ENCODE results near the gene DYTN. TPM values are rescaled to one million over a fixed set of nuclear protein-coding genes. Genes with fewer than 3 reads are reported as not detected.

DYTN gene
- total RNA-seq, 1 experiment from 2014 or later, result not detected

- TF ChIP-seq ZNF532 (CRISPR knock-in tag; IDR thresholded peaks at IDR 0.05; ENCODE audit: borderline replicate concordance) (no peak), SMAD3 (CRISPR knock-in tag; IDR thresholded peaks at IDR 0.05; ENCODE audit: borderline replicate concordance) (no peak), JAZF1 (CRISPR knock-in tag; IDR thresholded peaks at IDR 0.05) (no peak), EMX1 (CRISPR knock-in tag; IDR thresholded peaks at IDR 0.05) (no peak), E2F4 (CRISPR knock-in tag; IDR thresholded peaks at IDR 0.05; ENCODE audit: borderline replicate concordance, low read depth) (no peak)
Measured at GRCh38 chr2:206688990-206689389, 29.2 kb downstream of the DYTN start (continued).

GRCh38 chr2:206688453-206688852 lies 29.7 kb downstream of the DYTN start:
- Mint-ChIP-seq H3K9me3 (no peaks in the 10 kb centered on the region), H3K4me1 (no peaks in the 10 kb centered on the region), H3K27me3 (ENCODE audit: low read depth) (no peaks in the 10 kb centered on the region), H3K36me3 (no peaks in the 10 kb centered on the region), H3K4me3 (no peak overlapping the region), H3K27ac (no peak overlapping the region)
- ChIA-PET POLR2A (no interaction called here), CTCF (no interaction called here)
- ATAC-seq (no peak), DNase-seq (ENCODE audit: low spot score) (no peak)
- no peak for TF ChIP-seq E2F5 (CRISPR knock-in tag; IDR thresholded peaks at IDR 0.05)
- TF ChIP-seq HMGA2 (CRISPR knock-in tag; IDR thresholded peaks at IDR 0.05), result no peak
- no peak for TF ChIP-seq TEAD1 (CRISPR knock-in tag; IDR thresholded peaks at IDR 0.05)
- TF ChIP-seq FOXJ3 (CRISPR knock-in tag; IDR thresholded peaks at IDR 0.05; ENCODE audit: borderline replicate concordance), result no peak
- TF ChIP-seq NR3C1 (CRISPR knock-in tag; conservative IDR thresholded peaks at IDR 0.05; ENCODE audit: low read depth), result no peak
- no peak for TF ChIP-seq FOXP4 (CRISPR knock-in tag; IDR thresholded peaks at IDR 0.05)
- no peak for TF ChIP-seq ZNF121 (CRISPR knock-in tag; IDR thresholded peaks at IDR 0.05)
- no peak for TF ChIP-seq NFATC4 (CRISPR knock-in tag; IDR thresholded peaks at IDR 0.05)
- TF ChIP-seq ZNF281 (CRISPR knock-in tag; IDR thresholded peaks at IDR 0.05), result no peak
- TF ChIP-seq ZNF512 (CRISPR knock-in tag; IDR thresholded peaks at IDR 0.05; ENCODE audit: borderline replicate concordance), result no peak
- TF ChIP-seq ERG (CRISPR knock-in tag; IDR thresholded peaks at IDR 0.05), result no peak
- TF ChIP-seq GABPB1 (CRISPR knock-in tag; IDR thresholded peaks at IDR 0.05), result no peak
- no peak for TF ChIP-seq RORB (CRISPR knock-in tag; IDR thresholded peaks at IDR 0.05)
